H1 (cell line): ENCODE measurements around the gene CDCP1. TPM values are rescaled to one million over a fixed set of nuclear protein-coding genes. Genes with fewer than 3 reads are reported as not detected.

Source experiments
- CTCF ChIA-PET: fragments of 300-600 bp; sonication (Branson Sonifier 250); formaldehyde crosslinking; loops from one replicate; lab custom pipeline; 2021; ENCODE audit not compliant: partially characterized antibody; lab: Charles Lee
- POLR2A ChIA-PET: fragments of 300-600 bp; sonication (Branson Sonifier 250); formaldehyde crosslinking; loops from one replicate; lab custom pipeline; 2021; ENCODE audit warnings: inconsistent platforms; ENCODE audit not compliant: partially characterized antibody; lab: Charles Lee
- DNase-seq, 2 experiments: peaks; one replicate each; pipeline versions ENCODE4 v3.0.0 to v3.0.0-alpha.2; 2010 to 2022; ENCODE audit warnings: low spot score in 2 of 2, low read depth in 1 of 2, mixed read lengths in 1 of 2
- FAIRE-seq: peaks from 2 replicates; lab custom pipeline; 2011; peaks lifted over from hg19 to GRCh38; lab: Jason Lieb, UNC
- H2AFZ ChIP-seq: 2 replicates; pipeline ENCODE4 v1.8.1; 2012; ENCODE audit warnings: low read length, inconsistent platforms
- H2AK5ac ChIP-seq: 2 replicates; pipeline ENCODE4 v1.6.1; 2013; ENCODE audit warnings: low read depth, low read length
- H2BK120ac ChIP-seq: replicated peaks from 2 replicates; pipeline ENCODE3; 2013; ENCODE audit warnings: low read depth, low read length, inconsistent platforms
- H2BK12ac ChIP-seq: 2 replicates; pipeline ENCODE4 v1.6.1; 2013; ENCODE audit warnings: low read depth, low read length
- H2BK15ac ChIP-seq: 2 replicates; pipeline ENCODE4 v1.6.1; 2013; ENCODE audit warnings: low read length
- H2BK20ac ChIP-seq: 2 replicates; pipeline ENCODE4 v1.6.1; 2013; ENCODE audit warnings: low read length
- H2BK5ac ChIP-seq: 2 replicates; pipeline ENCODE4 v1.6.1; 2013; ENCODE audit warnings: low read depth, low read length
- H3K14ac ChIP-seq: 2 replicates; pipeline ENCODE4 v1.6.1; 2013; ENCODE audit warnings: inconsistent platforms; ENCODE audit not compliant: insufficient read length
- H3K18ac ChIP-seq: 2 replicates; pipeline ENCODE4 v1.6.1; 2013; ENCODE audit warnings: low read length; ENCODE audit errors: extremely low read depth
- H3K23ac ChIP-seq: 2 replicates; pipeline ENCODE4 v1.6.1; 2013; ENCODE audit warnings: inconsistent platforms; ENCODE audit not compliant: insufficient read length
- H3K23me2 ChIP-seq: 2 replicates; pipeline ENCODE4 v1.6.1; 2013; ENCODE audit warnings: low read depth, low read length
- H3K27ac ChIP-seq: 2 replicates; pipeline ENCODE4 v1.6.1; 2011; ENCODE audit warnings: low read depth, low read length, inconsistent platforms
- H3K27me3 ChIP-seq, 4 experiments: replicated peaks in 1 of 4; 1 replicate in 1 of 4; 2 replicates in 3 of 4; pipeline versions ENCODE4 v1.6.1 to v1.8.1; 2011 to 2013; ENCODE audit warnings: low read length in 3 of 4, mild to moderate bottlenecking in 3 of 4, inconsistent platforms in 2 of 4, mixed read lengths in 2 of 4, moderate library complexity in 1 of 4; ENCODE audit not compliant: control insufficient read depth in 3 of 4, insufficient read depth in 3 of 4; ENCODE audit errors: extremely low read depth in 1 of 4
- H3K36me3 ChIP-seq, 4 experiments: 2 replicates each; pipeline versions ENCODE4 v1.6.1 to v1.8.1; 2011 to 2013; ENCODE audit warnings: mild to moderate bottlenecking in 4 of 4, low read length in 3 of 4, moderate library complexity in 2 of 4, control low read depth in 1 of 4, inconsistent platforms in 1 of 4; ENCODE audit not compliant: insufficient read depth in 4 of 4, control insufficient read depth in 2 of 4
- H3K4ac ChIP-seq: replicated peaks from 2 replicates; pipeline ENCODE3; 2013; ENCODE audit warnings: low read length, low read depth, mixed read lengths, inconsistent platforms; ENCODE audit not compliant: insufficient read length
- H3K4me1 ChIP-seq, 4 experiments: replicated peaks in 1 of 4; 1 replicate in 1 of 4; 2 replicates in 3 of 4; pipeline versions ENCODE4 v1.6.1 to v1.8.1; 2011 to 2013; ENCODE audit warnings: low read length in 3 of 4, inconsistent platforms in 2 of 4, mixed read lengths in 1 of 4; ENCODE audit not compliant: insufficient read depth in 4 of 4, control insufficient read depth in 3 of 4
- H3K4me2 ChIP-seq, 2 experiments: 2 replicates each; pipeline versions ENCODE4 v1.6.1 to v1.8.1; 2011 to 2013; ENCODE audit warnings: low read depth in 2 of 2, low read length in 2 of 2, control low read depth in 1 of 2, inconsistent platforms in 1 of 2, mild to moderate bottlenecking in 1 of 2; ENCODE audit not compliant: insufficient read depth in 1 of 2
- H3K4me3 ChIP-seq, 4 experiments: fragments of 200-600, 300-600 bp in 1 of 4; sonication (generic), shearing (Covaris generic), sonication (Bioruptor Twin) in 1 of 4; 2 replicates each; pipeline versions ENCODE4 v1.5.1 to v1.8.1; 2011 to 2016; ENCODE audit warnings: low read length in 4 of 4, low read depth in 3 of 4, control low read depth in 2 of 4, inconsistent platforms in 2 of 4, mild to moderate bottlenecking in 2 of 4, mixed read lengths in 1 of 4, moderate library complexity in 1 of 4; ENCODE audit not compliant: insufficient read depth in 2 of 4; ENCODE audit errors: extremely low read depth in 1 of 4
- H3K56ac ChIP-seq: replicated peaks from 2 replicates; pipeline ENCODE3; 2013; ENCODE audit warnings: low read depth, mild to moderate bottlenecking, mixed read lengths, low read length, inconsistent platforms; ENCODE audit not compliant: insufficient read length
- H3K79me1 ChIP-seq: 2 replicates; pipeline ENCODE4 v1.6.1; 2013; ENCODE audit warnings: low read depth, low read length, control low read depth
- H3K79me2 ChIP-seq, 2 experiments: 2 replicates each; pipeline versions ENCODE4 v1.6.1 to v1.8.1; 2012 to 2013; ENCODE audit warnings: low read length in 2 of 2, mild to moderate bottlenecking in 2 of 2, inconsistent platforms in 1 of 2; ENCODE audit not compliant: insufficient read depth in 2 of 2, control insufficient read depth in 1 of 2
- H3K9ac ChIP-seq, 4 experiments: replicated peaks in 1 of 4; 1 replicate in 1 of 4; 2 replicates in 3 of 4; pipeline versions ENCODE4 v1.6.1 to v1.8.1; 2011 to 2013; ENCODE audit warnings: low read depth in 3 of 4, low read length in 3 of 4, control low read depth in 2 of 4, mild to moderate bottlenecking in 2 of 4, moderate library complexity in 2 of 4, inconsistent platforms in 1 of 4; ENCODE audit errors: extremely low read depth in 1 of 4
- H3K9me3 ChIP-seq, 2 experiments: 2 replicates each; pipeline versions ENCODE4 v1.6.1 to v1.8.1; 2012 to 2013; ENCODE audit warnings: mild to moderate bottlenecking in 2 of 2, moderate library complexity in 2 of 2, control low read depth in 1 of 2, inconsistent platforms in 1 of 2, low read depth in 1 of 2, low read length in 1 of 2, mixed read lengths in 1 of 2; ENCODE audit not compliant: insufficient read depth in 2 of 2
- H4K20me1 ChIP-seq, 2 experiments: replicated peaks in 1 of 2; 2 replicates each; pipeline versions ENCODE3 to v1.8.1; 2011 to 2013; ENCODE audit warnings: inconsistent platforms in 2 of 2, low read length in 2 of 2, mild to moderate bottlenecking in 1 of 2; ENCODE audit not compliant: insufficient read depth in 2 of 2, control insufficient read depth in 1 of 2
- H4K5ac ChIP-seq: 2 replicates; pipeline ENCODE4 v1.6.1; 2013; ENCODE audit warnings: low read length, low read depth, mixed read lengths, inconsistent platforms; ENCODE audit not compliant: insufficient read length
- H4K8ac ChIP-seq: 2 replicates; pipeline ENCODE4 v1.8.0; 2013; ENCODE audit warnings: mild to moderate bottlenecking, moderate library complexity, low read length, inconsistent platforms; ENCODE audit not compliant: insufficient read depth; ENCODE audit errors: extremely low read depth
- H4K91ac ChIP-seq: replicated peaks from 2 replicates; pipeline ENCODE3; 2013; ENCODE audit warnings: low read length, mixed read lengths, inconsistent platforms; ENCODE audit not compliant: insufficient read length
- BCL11A ChIP-seq, 2 experiments: IDR thresholded peaks; one replicate each; pipeline ENCODE4 v1.6.1; 2011; ENCODE audit warnings: low read depth in 2 of 2, low read length in 2 of 2, mild to moderate bottlenecking in 2 of 2
- BRCA1 ChIP-seq: IDR thresholded peaks from 2 replicates; pipeline ENCODE4 v1.6.1; 2012; ENCODE audit warnings: low read depth, low read length, improper control_type of control experiment
- CHD1 ChIP-seq: IDR thresholded peaks from 2 replicates; pipeline ENCODE4 v1.6.1; 2012; ENCODE audit warnings: low read depth, low read length, improper control_type of control experiment
- CTCF ChIP-seq, 3 experiments: IDR thresholded peaks; 1 replicate in 2 of 3; 2 replicates in 1 of 3; pipeline versions ENCODE4 v1.5.1 to v1.6.1; 2011; ENCODE audit warnings: low read length in 3 of 3, mild to moderate bottlenecking in 3 of 3, inconsistent platforms in 2 of 3, low read depth in 1 of 3, moderate library complexity in 1 of 3; ENCODE audit not compliant: insufficient read depth in 1 of 3; ENCODE audit errors: control extremely low read depth in 1 of 3
- FOSL1 ChIP-seq: IDR thresholded peaks from 2 replicates; pipeline ENCODE4 v1.6.1; 2011; ENCODE audit warnings: mild to moderate bottlenecking, low read depth, low read length, moderate library complexity; ENCODE audit not compliant: insufficient read depth
- GTF2F1 ChIP-seq: IDR thresholded peaks from 2 replicates; pipeline ENCODE4 v1.6.1; 2012; ENCODE audit warnings: low read depth, low read length, improper control_type of control experiment, borderline replicate concordance
- RNF2 ChIP-seq: fragments of 200-900, 300-1000 bp; sonication (generic); IDR thresholded peaks from 2 replicates; pipeline ENCODE4 v1.7.1; 2016; ENCODE audit warnings: borderline replicate concordance, low read depth, mild to moderate bottlenecking, antibody characterized with exemption, low read length; ENCODE audit not compliant: poor library complexity, severe bottlenecking; ENCODE audit errors: missing control alignments
- SIN3A ChIP-seq, 2 experiments: IDR thresholded peaks in 1 of 2; conservative IDR thresholded peaks in 1 of 2; 2 replicates each; pipeline ENCODE4 v1.6.1; 2011 to 2012; ENCODE audit warnings: low read length in 2 of 2, improper control_type of control experiment in 1 of 2, low read depth in 1 of 2, mild to moderate bottlenecking in 1 of 2
- SRF ChIP-seq: IDR thresholded peaks from 2 replicates; pipeline ENCODE4 v1.6.1; 2011; ENCODE audit warnings: mild to moderate bottlenecking, low read depth, low read length, moderate library complexity
- WGBS, 2 experiments: shearing (Covaris generic) in 1 of 2; methylation state at CpG; one replicate each; pipeline versions ENCODE4 v1.1.6 to v1.1.7; 2013 to 2015; ENCODE audit warnings: low lambda C conversion rate in 2 of 2, mixed read lengths in 2 of 2, inconsistent platforms in 1 of 2, low coverage in 1 of 2, missing lambda C conversion rate in 1 of 2; ENCODE audit not compliant: insufficient replicate concordance in 2 of 2, insufficient coverage in 1 of 2, insufficient read length in 1 of 2; ENCODE audit errors: extremely low coverage in 1 of 2, missing lambda C conversion rate in 1 of 2; 5-methylcytosine and 5-hydroxymethylcytosine counted together
- polyA plus RNA-seq, 7 experiments: library from polyadenylated mRNA; depleted of rRNA in 3 of 7; stranded (reverse) in 5 of 7; unstranded in 2 of 7; fragments of >200 nt in 5 of 7; fragments of 200-250 nt in 2 of 7; gene quantifications; 1 replicate in 5 of 7; 2 replicates in 1 of 7; 4 replicates in 1 of 7; pipeline versions ENCODE4 v1.2.1 to v1.2.3, GENCODE V29; 2011 to 2013; ENCODE audit warnings: missing spikeins in 2 of 7, mixed read lengths in 2 of 7
- total RNA-seq: library from RNA; stranded (reverse); fragmentation: NEBNext Ultra II Directional; extraction: Animal tissue kit (Norgen Biotek cat#: 25700); gene quantifications from 2 replicates; pipeline ENCODE4 v1.2.1, GENCODE V29; 2021

Gene CDCP1
- total and polyA plus RNA-seq, 2 of the 8 experiments (the other 6 are each of a cell fraction or from before 2014, with no cell fraction given), result 10.0 to 23.3 TPM

- no peaks in the 10 kb centered on the region for H3K23me2 ChIP-seq
- no peak overlapping the region for H4K91ac ChIP-seq
- no peak overlapping the region for H2BK20ac ChIP-seq
- no peak overlapping the region for H3K27ac ChIP-seq
- H2AK5ac ChIP-seq, result no peak overlapping the region
- no peak overlapping the region for H3K4me3 ChIP-seq
- H2BK12ac ChIP-seq, result no peak overlapping the region
- H3K9me3 ChIP-seq, result no peaks in the 10 kb centered on the region
- no peak overlapping the region for H2BK120ac ChIP-seq
- H3K4me1 ChIP-seq, result peaks cover 3 to 13% (median 6%) of the 10 kb centered on the region in 4 experiments; a peak in 4 of 7 replicates
- H2BK5ac ChIP-seq, result no peak overlapping the region
- FAIRE-seq, result no peak
- peaks cover 0 to 9% (median 3%) of the 10 kb centered on the region in 4 experiments; a peak in 4 of 7 replicates for H3K27me3 ChIP-seq
- H2AFZ ChIP-seq, result no peak overlapping the region
- no peak for DNase-seq
- no peak overlapping the region for H4K5ac ChIP-seq
- no peak overlapping the region for H3K23ac ChIP-seq
- no peak overlapping the region for H3K4ac ChIP-seq
- H3K9ac ChIP-seq, result no peak overlapping the region
- no peaks in the 10 kb centered on the region for H3K36me3 ChIP-seq
- no peak overlapping the region for H3K14ac ChIP-seq
- peaks cover 7% of the 10 kb centered on the region for H3K79me1 ChIP-seq
- ChIA-PET CTCF (interaction anchor here (0.7 to 1.2 kb wide), 3 partner anchors 19 to 370 kb away, joined by 3 to 4 read pairs (median 3); no protein-coding TSS in a partner anchor), POLR2A (no interaction called here)
- H4K20me1 ChIP-seq, result peaks cover 5 to 7% of the 10 kb centered on the region in 2 experiments
- WGBS, 2 experiments, result 76% methylated on average over 8 of the region's 8 CpGs; no CpG with 5 or more reads in 1 of the 2 experiments
- H3K18ac ChIP-seq, result 0 out of 2 replicates have a peak overlapping the region, but pooled peaks have one; percentile 13
- no peak overlapping the region for H4K8ac ChIP-seq
- no peak overlapping the region for H3K56ac ChIP-seq
- H2BK15ac ChIP-seq, result no peak overlapping the region
- H3K4me2 ChIP-seq, result no peak overlapping the region
- H3K79me2 ChIP-seq, result peaks cover 0 to 47% of the 10 kb centered on the region in 2 experiments; a peak in 2 of 4 replicates
- TF ChIP-seq SIN3A (conservative IDR thresholded peaks at IDR 0.05 in 1 of 2, IDR thresholded peaks at IDR 0.05 in 1 of 2; ENCODE audit: low read depth in 1 of 2, low read length in 2 of 2) (no peak), RNF2 (no peak), GTF2F1 (no peak), BRCA1 (no peak), FOSL1 (no peak), CHD1 (no peak), CTCF (IDR thresholded peaks at IDR 0.05; ENCODE audit: control extremely low read depth in 1 of 3, insufficient read depth in 1 of 3, low read depth in 1 of 3, low read length in 3 of 3) (no peak), BCL11A (IDR thresholded peaks at IDR 0.05; ENCODE audit: low read depth in 2 of 2, low read length in 2 of 2) (no peak), SRF (no peak)
Measured at GRCh38 chr3:45140141-45140769, 5.9 kb downstream of the CDCP1 start.
